Ishikawa (cell line): ENCODE data around the gene STPG3.

ENCODE experiments used
- FOXM1 ChIP-seq: IDR thresholded peaks from 2 replicates; pipeline ENCODE4 v1.6.1; 2012; ENCODE audit warnings: low read depth, borderline replicate concordance
- NFIC ChIP-seq: IDR thresholded peaks from 2 replicates; pipeline ENCODE4 v1.6.1; 2012

DNA sequence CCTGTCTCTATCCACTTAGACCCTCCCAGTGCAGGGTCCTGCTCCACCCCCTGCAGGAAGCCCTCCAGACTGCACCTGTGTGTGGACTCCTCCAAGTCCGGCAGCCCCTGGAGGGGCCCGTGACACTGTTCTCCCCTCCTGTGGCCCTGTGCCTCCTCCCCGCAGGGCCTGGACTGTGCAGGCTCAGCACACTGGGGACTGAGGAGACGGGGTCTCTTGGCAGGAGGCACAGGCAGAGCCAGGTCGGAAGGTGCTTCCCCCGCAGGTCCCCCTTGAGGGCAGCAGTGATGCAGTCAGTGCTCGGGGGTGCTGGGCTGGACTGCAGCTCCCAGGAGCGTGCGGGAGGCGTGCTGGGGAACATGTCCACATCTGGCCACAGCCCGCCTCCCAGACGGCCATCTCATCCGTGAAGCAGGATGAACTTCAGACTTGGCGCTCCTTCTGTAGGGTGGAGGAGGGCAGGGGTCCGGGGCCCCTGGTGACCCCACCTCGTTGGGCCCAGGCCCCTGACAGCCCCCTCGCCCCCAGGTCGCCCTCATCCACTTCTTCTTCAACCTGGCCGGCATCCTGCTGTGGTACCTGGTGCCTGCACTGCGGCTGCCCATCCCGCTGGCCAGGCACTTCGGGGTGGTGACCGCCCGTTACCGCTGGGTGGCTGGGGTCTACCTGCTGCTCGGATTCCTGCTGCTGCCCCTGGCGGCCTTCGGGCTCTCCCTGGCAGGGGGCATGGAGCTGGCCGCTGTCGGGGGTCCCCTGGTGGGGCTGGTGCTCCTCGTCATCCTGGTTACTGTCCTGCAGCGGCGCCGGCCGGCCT lies 15.5 kb upstream of the STPG3 start:
- TF ChIP-seq NFIC (no peak), FOXM1 (no peak)
